PC-3 (cell line): ENCODE data around the gene ESPNL.

Experiments
- CTCF ChIP-seq: fragments of 300-600 bp; sonication (generic); conservative IDR thresholded peaks from 2 replicates; pipeline ENCODE4 v1.5.1; 2017; ENCODE audit warnings: antibody characterized with exemption, low read depth, mild to moderate bottlenecking, low read length
- EZH2 ChIP-seq: fragments of 300-600 bp; sonication (generic); IDR thresholded peaks from one replicate; pipeline ENCODE4 v1.6.1; 2017; ENCODE audit warnings: antibody characterized with exemption, mild to moderate bottlenecking, low read length; ENCODE audit not compliant: unreplicated experiment
- EZH2phosphoT487 ChIP-seq: fragments of 300-600 bp; sonication (generic); IDR thresholded peaks from 2 replicates; pipeline ENCODE4 v1.6.1; 2018; ENCODE audit warnings: mild to moderate bottlenecking, antibody characterized with exemption, low read length, borderline replicate concordance

- TF ChIP-seq EZH2phosphoT487 (no peak), CTCF (no peak), EZH2 (no peak)
These were observed 40.8 kb downstream of the ESPNL start for GRCh38 chr2:238140721-238141540.
